Kidney epithelial cell (primary cell): ENCODE data around the gene GATA5. TPM values are rescaled to one million over a fixed set of nuclear protein-coding genes. Genes with fewer than 3 reads are reported as not detected.

ENCODE experiments used
- DNase-seq: peaks from one replicate; pipeline ENCODE4 v3.0.0-alpha.2; 2010; ENCODE audit warnings: low read depth
- H3K27me3 ChIP-seq: 2 replicates; pipeline ENCODE4 v1.6.0; 2011; ENCODE audit warnings: low read length; ENCODE audit not compliant: control insufficient read depth, insufficient read depth
- H3K36me3 ChIP-seq: 2 replicates; pipeline ENCODE4 v1.5.1; 2011; ENCODE audit warnings: low read length; ENCODE audit not compliant: control insufficient read depth, insufficient read depth
- H3K4me3 ChIP-seq: 2 replicates; pipeline ENCODE4 v1.5.1; 2011; ENCODE audit warnings: low read depth, mild to moderate bottlenecking, control low read depth, low read length
- CTCF ChIP-seq: IDR thresholded peaks from 2 replicates; pipeline ENCODE4 v1.5.1; 2011; ENCODE audit warnings: mild to moderate bottlenecking, moderate library complexity, low read length, control low read depth, inconsistent platforms; ENCODE audit not compliant: insufficient read depth, poor library complexity, severe bottlenecking
- total RNA-seq: library from RNA; depleted of rRNA; stranded (reverse); fragments of >200 nt; gene quantifications from 2 replicates; pipeline ENCODE4 v1.2.3, GENCODE V29; 2015

GATA5 gene
- total RNA-seq, 1 donor from 2014 or later = not detected

GRCh38 chr20:62457098-62457497 is 18.7 kb downstream of the GATA5 start:
- H3K27me3 ChIP-seq = peaks cover 86% of the 10 kb centered on the region
- no peak for DNase-seq
- H3K4me3 ChIP-seq = no peak overlapping the region
- H3K36me3 ChIP-seq = no peaks in the 10 kb centered on the region
- no peak for TF ChIP-seq CTCF

- Histone ChIP-seq H3K36me3 (no peaks in the 10 kb centered on the region), H3K27me3 (peaks cover 79% of the 10 kb centered on the region), H3K4me3 (no peak overlapping the region)
- DNase-seq = no peak
- TF ChIP-seq CTCF = no peak
Observed at GRCh38 chr20:62455929-62456328, 19.9 kb downstream of the GATA5 start.

- TF ChIP-seq CTCF = no peak
Observed at GRCh38 chr20:62454904-62455636, 20.7 kb downstream of the GATA5 start.

GRCh38 chr20:62453186-62453808 is 22.5 kb downstream of the GATA5 start:
- no peak for DNase-seq
- Histone ChIP-seq H3K27me3 (peaks cover 71% of the 10 kb centered on the region), H3K36me3 (no peaks in the 10 kb centered on the region), H3K4me3 (no peak overlapping the region)
- no peak for TF ChIP-seq CTCF

More at GRCh38 chr20:62454904-62455636, 20.7 kb downstream of the GATA5 start:
- Histone ChIP-seq H3K27me3 (peaks cover 77% of the 10 kb centered on the region), H3K36me3 (no peaks in the 10 kb centered on the region), H3K4me3 (no peak overlapping the region)
- no peak for DNase-seq

- Histone ChIP-seq H3K27me3 (peaks cover 70% of the 10 kb centered on the region), H3K4me3 (no peak overlapping the region), H3K36me3 (no peaks in the 10 kb centered on the region)
- DNase-seq = no peak
- TF ChIP-seq CTCF = no peak
Observed at GRCh38 chr20:62452475-62453095, 23.2 kb downstream of the GATA5 start.
